Stimulated activated naive CD4-positive, alpha-beta T cell treated with Interleukin-2 at 50 U/mL for 16 hours (primary cell): Measurements from ENCODE around the gene ACAA2.
A peak's percentile ranks its signal among the peaks of the same experiment; 100 is the strongest.
"Not testable (repeated sequence)": the region's sequence is repeated elsewhere in the genome, so short reads cannot be mapped to it uniquely, and the experiment has no call there.

Source experiments
- DNase-seq: peaks from one replicate; lab custom pipeline; 2025; lab: John Stamatoyannopoulos, UW

The ACAA2 gene

GRCh38 chr18:49845629-49846360, 32.5 kb upstream of the ACAA2 start:
- DNase-seq: no peak

DNA sequence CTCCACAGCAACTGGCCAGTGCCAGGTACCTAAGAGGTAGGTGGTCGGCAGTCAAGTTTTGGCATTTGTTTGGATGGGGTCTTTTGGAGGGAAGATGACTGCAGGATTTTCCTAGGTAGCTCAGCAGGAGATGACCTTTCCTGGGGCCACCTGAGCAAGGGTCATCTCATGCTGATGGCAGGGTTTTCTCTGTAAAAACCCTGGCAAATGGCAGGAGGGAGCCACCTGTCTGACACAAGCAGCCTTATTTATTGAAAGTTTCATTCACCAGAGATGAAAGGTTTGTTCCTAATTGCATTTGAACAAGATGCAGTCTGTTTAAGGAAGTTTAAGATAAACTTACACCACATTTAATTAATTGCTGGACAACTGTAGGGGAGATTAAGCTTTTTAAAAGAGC, 31.6 kb upstream of the ACAA2 start:
- DNase-seq: no peak

- no peak for DNase-seq
These were observed 30.7 kb upstream of the ACAA2 start for GRCh38 chr18:49843778-49844625.

GRCh38 chr18:49843131-49843530, 29.8 kb upstream of the ACAA2 start:
- no peak for DNase-seq

DNA sequence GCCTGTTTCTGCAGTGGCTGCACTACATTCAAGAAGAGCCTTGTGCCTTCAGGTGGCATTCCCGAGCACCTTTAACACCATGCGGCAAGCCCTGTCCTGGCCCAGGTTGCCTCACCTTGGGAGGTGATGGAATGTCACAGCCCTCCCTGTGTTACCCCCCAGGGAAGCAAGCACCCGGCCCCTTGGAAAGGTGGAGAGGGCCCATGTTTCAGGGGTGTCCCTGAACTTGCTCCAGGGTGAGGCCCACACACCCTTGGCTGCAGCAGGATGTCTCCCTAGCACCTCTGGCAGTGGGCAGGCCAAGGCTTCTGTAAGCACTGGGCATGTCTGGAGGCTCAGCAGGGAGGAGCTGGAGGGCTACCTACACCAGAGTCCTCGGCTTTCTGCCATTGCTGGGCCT, 29.3 kb upstream of the ACAA2 start:
- DNase-seq: no peak

GRCh38 chr18:49841236-49842217, 28.2 kb upstream of the ACAA2 start:
- no peak for DNase-seq

GRCh38 chr18:49839012-49839411, 25.7 kb upstream of the ACAA2 start:
- no peak for DNase-seq

DNA sequence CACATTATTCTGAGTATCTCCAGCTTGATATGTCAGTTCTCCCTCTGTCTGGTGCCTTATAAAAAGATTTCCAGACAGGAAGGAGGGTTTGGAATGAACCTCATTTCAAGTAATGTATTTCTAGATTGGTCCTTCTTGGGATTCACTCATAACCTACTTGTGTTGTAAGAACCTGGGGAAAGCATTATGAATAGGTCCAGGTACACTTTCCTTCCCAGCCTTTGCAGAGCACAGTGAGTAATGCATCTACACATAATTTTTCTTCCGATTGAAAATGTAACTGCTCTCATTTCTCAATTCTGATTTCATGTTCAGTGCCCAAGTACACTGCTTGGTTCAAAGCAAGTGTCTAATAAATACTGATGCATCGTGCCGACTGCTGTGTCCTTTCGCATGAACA, 25.0 kb upstream of the ACAA2 start:
- DNase-seq: no peak

- no peak for DNase-seq
These were observed 24.6 kb upstream of the ACAA2 start for GRCh38 chr18:49837889-49838288.

DNA sequence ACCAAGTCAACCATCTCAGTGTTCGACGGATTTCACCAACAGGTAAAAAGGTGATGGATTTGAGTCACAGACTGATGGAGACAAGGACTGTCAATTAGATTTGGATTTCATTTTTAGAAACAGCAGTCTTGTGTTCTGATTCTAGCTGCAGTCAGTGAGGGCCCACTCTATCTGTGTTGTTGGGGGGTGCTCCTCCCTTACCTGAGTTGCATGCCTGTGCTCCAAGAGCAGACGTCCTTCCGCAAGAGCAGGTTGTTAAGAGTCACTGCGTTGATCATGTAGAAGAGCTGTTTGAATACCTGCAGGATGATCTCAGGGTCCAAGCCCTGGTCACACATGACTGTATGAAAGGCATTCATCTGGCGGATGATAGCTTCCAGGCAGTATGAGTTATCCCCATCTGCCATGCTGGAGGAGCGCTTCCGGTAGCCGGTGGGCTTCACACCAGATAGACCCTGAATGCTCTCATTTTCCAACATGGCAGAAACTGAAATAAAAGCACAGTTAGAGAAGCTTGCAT, 24.0 kb upstream of the ACAA2 start:
- DNase-seq: not testable (repeated sequence)

- no peak for DNase-seq
These were observed 22.1 kb upstream of the ACAA2 start for GRCh38 chr18:49835405-49835804.

DNA sequence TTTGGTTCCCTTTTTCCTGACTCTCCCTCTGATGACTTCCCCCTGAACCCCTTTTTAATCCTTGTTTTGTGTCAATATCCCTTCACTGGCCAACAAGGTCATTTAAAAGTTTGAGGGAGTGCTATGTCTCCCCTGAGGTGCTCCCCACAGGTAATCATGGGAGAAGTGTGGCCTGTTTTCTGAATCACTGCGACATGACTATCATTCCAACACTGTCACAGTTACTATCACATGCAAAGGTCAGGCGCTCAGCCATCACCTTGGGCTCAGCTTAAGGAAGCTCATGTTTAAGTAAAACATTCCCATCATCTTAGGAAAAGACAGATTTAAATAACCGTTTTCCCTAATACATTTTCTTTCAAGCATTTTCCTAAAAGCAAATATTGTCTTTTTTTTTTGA, 20.9 kb upstream of the ACAA2 start:
- no peak for DNase-seq

DNA sequence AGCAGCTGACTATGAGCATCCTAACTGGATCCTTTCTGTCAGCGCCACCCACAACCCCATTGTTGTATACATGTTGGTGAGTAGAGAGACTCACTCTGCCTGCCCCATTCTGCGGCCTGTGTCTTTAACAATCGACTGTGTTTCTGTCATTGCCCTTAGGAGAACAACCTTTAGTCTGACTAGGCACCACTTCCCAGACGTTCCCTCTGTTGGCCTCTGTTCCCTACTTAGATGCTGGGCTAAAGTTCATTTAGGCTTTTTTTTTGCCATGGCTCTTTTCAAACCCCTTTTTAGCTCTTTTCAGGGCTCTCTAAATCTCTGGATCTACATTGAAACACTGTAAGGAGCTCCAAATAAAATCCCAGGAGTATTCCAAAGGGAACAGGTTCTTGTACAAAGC, 20.5 kb upstream of the ACAA2 start:
- DNase-seq: no peak

GRCh38 chr18:49832221-49832647, 18.9 kb upstream of the ACAA2 start:
- DNase-seq: no peak

GRCh38 chr18:49827996-49828395, 14.7 kb upstream of the ACAA2 start:
- no peak for DNase-seq

GRCh38 chr18:49819823-49820671, 6.7 kb upstream of the ACAA2 start:
- peak; percentile 37 for DNase-seq

DNA sequence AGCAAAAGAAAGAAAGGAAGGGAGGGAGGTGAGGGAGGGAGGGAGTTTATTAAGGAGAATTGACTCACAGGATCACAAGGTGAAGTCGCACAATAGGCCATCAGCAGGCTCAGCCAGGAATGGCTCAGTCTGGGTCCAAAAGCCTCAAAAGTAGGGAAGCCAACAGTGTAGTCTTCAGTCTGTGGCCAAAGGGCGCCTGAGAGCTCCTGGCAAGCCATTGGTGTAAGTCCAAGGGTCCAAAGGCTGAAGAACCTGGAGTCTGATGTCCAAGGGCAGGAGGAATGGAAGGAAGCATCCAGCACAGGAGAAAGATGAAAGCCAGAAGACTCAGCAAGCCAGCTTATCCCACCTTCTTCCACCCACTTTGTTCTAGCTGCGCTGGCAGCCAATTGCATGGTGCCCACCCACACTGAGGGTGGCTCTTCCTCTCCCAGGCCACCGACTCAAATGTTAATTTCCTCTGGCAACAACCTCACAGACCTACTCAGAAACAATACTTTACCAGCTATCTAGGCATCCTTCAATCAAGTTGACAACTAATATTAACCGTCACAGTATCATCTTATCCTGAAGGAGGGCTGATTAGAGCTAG, 5.8 kb upstream of the ACAA2 start:
- no peak for DNase-seq

GRCh38 chr18:49817947-49818346, 4.6 kb upstream of the ACAA2 start:
- DNase-seq: no peak

GRCh38 chr18:49815927-49816326, 2.6 kb upstream of the ACAA2 start:
- DNase-seq: no peak

- peak; percentile 67 for DNase-seq
These were observed 790 bp upstream of the ACAA2 start for GRCh38 chr18:49814147-49814499.

DNA sequence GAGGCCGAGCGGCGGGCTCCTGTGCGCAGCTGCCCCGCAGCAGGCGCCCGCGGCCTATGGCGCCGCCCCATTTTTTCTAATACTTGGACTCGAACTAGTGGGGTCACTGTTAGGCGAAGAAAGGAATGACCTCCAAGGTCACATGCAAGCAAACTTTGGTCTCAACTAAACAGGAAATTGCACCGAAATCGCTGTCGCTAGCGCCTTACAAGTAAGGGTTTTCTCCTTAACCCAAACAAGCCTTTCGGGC, 339 bp downstream of the ACAA2 start:
- DNase-seq: no peak
